ENCODE results near the gene SCGB1C1.

- TF ChIP-seq FOXA2 (IDR thresholded peaks at IDR 0.05) = no peak
- TF ChIP-seq, protein P1, sequence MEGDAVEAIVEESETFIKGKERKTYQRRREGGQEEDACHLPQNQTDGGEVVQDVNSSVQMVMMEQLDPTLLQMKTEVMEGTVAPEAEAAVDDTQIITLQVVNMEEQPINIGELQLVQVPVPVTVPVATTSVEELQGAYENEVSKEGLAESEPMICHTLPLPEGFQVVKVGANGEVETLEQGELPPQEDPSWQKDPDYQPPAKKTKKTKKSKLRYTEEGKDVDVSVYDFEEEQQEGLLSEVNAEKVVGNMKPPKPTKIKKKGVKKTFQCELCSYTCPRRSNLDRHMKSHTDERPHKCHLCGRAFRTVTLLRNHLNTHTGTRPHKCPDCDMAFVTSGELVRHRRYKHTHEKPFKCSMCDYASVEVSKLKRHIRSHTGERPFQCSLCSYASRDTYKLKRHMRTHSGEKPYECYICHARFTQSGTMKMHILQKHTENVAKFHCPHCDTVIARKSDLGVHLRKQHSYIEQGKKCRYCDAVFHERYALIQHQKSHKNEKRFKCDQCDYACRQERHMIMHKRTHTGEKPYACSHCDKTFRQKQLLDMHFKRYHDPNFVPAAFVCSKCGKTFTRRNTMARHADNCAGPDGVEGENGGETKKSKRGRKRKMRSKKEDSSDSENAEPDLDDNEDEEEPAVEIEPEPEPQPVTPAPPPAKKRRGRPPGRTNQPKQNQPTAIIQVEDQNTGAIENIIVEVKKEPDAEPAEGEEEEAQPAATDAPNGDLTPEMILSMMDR (IDR thresholded peaks at IDR 0.05; ENCODE audit: low read depth, low read length, missing input control) = no peak
- TF ChIP-seq YY1 (IDR thresholded peaks at IDR 0.05) = no peak
- no peak for TF ChIP-seq TAF1 (conservative IDR thresholded peaks at IDR 0.05)
- peak in 1 of 2 donors; percentile 44 for TF ChIP-seq EGR1 (IDR thresholded peaks at IDR 0.05; ENCODE audit: low read depth in 2 of 2)
- TF ChIP-seq JUND (IDR thresholded peaks at IDR 0.05) = no peak
- TF ChIP-seq ATF3 (IDR thresholded peaks at IDR 0.05) = no peak
- peak in 1 of 2 donors; percentile 78 for TF ChIP-seq GABPA (IDR thresholded peaks at IDR 0.05 in 1 of 2, conservative IDR thresholded peaks at IDR 0.05 in 1 of 2)
- TF ChIP-seq, protein P2, sequence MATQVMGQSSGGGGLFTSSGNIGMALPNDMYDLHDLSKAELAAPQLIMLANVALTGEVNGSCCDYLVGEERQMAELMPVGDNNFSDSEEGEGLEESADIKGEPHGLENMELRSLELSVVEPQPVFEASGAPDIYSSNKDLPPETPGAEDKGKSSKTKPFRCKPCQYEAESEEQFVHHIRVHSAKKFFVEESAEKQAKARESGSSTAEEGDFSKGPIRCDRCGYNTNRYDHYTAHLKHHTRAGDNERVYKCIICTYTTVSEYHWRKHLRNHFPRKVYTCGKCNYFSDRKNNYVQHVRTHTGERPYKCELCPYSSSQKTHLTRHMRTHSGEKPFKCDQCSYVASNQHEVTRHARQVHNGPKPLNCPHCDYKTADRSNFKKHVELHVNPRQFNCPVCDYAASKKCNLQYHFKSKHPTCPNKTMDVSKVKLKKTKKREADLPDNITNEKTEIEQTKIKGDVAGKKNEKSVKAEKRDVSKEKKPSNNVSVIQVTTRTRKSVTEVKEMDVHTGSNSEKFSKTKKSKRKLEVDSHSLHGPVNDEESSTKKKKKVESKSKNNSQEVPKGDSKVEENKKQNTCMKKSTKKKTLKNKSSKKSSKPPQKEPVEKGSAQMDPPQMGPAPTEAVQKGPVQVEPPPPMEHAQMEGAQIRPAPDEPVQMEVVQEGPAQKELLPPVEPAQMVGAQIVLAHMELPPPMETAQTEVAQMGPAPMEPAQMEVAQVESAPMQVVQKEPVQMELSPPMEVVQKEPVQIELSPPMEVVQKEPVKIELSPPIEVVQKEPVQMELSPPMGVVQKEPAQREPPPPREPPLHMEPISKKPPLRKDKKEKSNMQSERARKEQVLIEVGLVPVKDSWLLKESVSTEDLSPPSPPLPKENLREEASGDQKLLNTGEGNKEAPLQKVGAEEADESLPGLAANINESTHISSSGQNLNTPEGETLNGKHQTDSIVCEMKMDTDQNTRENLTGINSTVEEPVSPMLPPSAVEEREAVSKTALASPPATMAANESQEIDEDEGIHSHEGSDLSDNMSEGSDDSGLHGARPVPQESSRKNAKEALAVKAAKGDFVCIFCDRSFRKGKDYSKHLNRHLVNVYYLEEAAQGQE (IDR thresholded peaks at IDR 0.05) = peak; percentile 17
- TF ChIP-seq, protein P3, sequence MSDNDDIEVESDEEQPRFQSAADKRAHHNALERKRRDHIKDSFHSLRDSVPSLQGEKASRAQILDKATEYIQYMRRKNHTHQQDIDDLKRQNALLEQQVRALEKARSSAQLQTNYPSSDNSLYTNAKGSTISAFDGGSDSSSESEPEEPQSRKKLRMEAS (IDR thresholded peaks at IDR 0.05) = no peak
- peak in 1 of 2 donors; percentile 12 for TF ChIP-seq RAD21 (IDR thresholded peaks at IDR 0.05)
- TF ChIP-seq RXRA (IDR thresholded peaks at IDR 0.05) = no peak
- TF ChIP-seq ZBTB33 (IDR thresholded peaks at IDR 0.05) = no peak
Observed at GRCh38 chr11:208181-208916, 15.5 kb downstream of the SCGB1C1 start.
